Measurements from ENCODE around the gene WDR4.

DNA sequence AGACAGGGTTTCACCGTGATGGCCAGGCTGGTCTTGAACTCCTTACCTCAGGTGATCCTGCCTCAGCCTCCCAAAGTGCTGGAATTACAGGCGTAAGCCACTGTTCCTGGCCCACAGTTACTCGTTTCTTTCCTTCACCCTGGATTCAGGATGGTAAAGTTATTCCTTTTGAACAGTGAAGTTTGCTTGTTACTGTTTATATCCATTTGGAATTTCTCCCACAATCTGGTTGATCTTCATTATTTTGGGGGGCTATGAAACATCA, 43.0 kb downstream of the WDR4 start:
- no peak for TF ChIP-seq PBX2 (CRISPR knock-in tag; IDR thresholded peaks at IDR 0.05; ENCODE audit: low read depth)
- TF ChIP-seq PBX2 (tag; conservative IDR thresholded peaks at IDR 0.05; ENCODE audit: low read depth): no peak
- no peak for TF ChIP-seq SPI1 (IDR thresholded peaks at IDR 0.05; ENCODE audit: borderline replicate concordance, low read depth, low read length)
- TF ChIP-seq BHLHE40 (IDR thresholded peaks at IDR 0.05; ENCODE audit: low read length): no peak
- TF ChIP-seq USF2 (CRISPR knock-in tag; IDR thresholded peaks at IDR 0.05): no peak
- no peak for TF ChIP-seq CBX8 (IDR thresholded peaks at IDR 0.05; ENCODE audit: borderline replicate concordance, extremely low read depth, low read depth, low read length, poor library complexity, severe bottlenecking)
- no peak for TF ChIP-seq EGR1 (conservative IDR thresholded peaks at IDR 0.05)
